Liver (tissue), 9 donors: ENCODE data around the gene SETD5. TPM values are rescaled to one million over a fixed set of nuclear protein-coding genes. Genes with fewer than 3 reads are reported as not detected.

ENCODE experiments used
- DNase-seq: peaks from one replicate; pipeline ENCODE4 v3.0.0-alpha.2; 2017; ENCODE audit warnings: low spot score
- H3K27ac ChIP-seq, 2 donors: one replicate each; pipeline ENCODE4 v1.7.0; 2013; ENCODE audit warnings: inconsistent platforms in 2 of 2, low read length in 2 of 2, control low read depth in 1 of 2, low read depth in 1 of 2, mild to moderate bottlenecking in 1 of 2
- H3K27me3 ChIP-seq, 4 donors: one replicate each; pipeline versions ENCODE4 v1.6.1 to v1.7.0; 2013; ENCODE audit warnings: low read length in 3 of 4, inconsistent platforms in 1 of 4, mild to moderate bottlenecking in 1 of 4, moderate library complexity in 1 of 4; ENCODE audit not compliant: control insufficient read depth in 4 of 4, insufficient read depth in 4 of 4
- H3K36me3 ChIP-seq, 4 donors: one replicate each; pipeline versions ENCODE4 v1.6.1 to v1.7.0; 2013; ENCODE audit warnings: low read length in 3 of 4, mild to moderate bottlenecking in 3 of 4, low read depth in 1 of 4, moderate library complexity in 1 of 4; ENCODE audit not compliant: control insufficient read depth in 4 of 4, insufficient read depth in 3 of 4
- H3K4me1 ChIP-seq, 4 donors: one replicate each; pipeline versions ENCODE4 v1.6.1 to v1.7.0; 2013; ENCODE audit warnings: low read length in 3 of 4, mild to moderate bottlenecking in 3 of 4, moderate library complexity in 1 of 4; ENCODE audit not compliant: control insufficient read depth in 4 of 4, insufficient read depth in 4 of 4
- H3K4me3 ChIP-seq, 3 donors: one replicate each; pipeline versions ENCODE4 v1.6.1 to v1.7.0; 2013; ENCODE audit warnings: low read length in 3 of 3, control low read depth in 1 of 3, low read depth in 1 of 3, mild to moderate bottlenecking in 1 of 3
- H3K9ac ChIP-seq, 2 donors: one replicate each; pipeline ENCODE4 v1.7.0; 2013; ENCODE audit warnings: low read length in 2 of 2, mild to moderate bottlenecking in 2 of 2, moderate library complexity in 2 of 2, control low read depth in 1 of 2, low read depth in 1 of 2
- H3K9me3 ChIP-seq, 4 donors: one replicate each; pipeline versions ENCODE4 v1.6.1 to v1.7.0; 2013; ENCODE audit warnings: low read length in 3 of 4; ENCODE audit not compliant: control insufficient read depth in 4 of 4
- ATF3 ChIP-seq: IDR thresholded peaks from 2 replicates; pipeline ENCODE4 v1.6.1; 2016; ENCODE audit warnings: antibody characterized with exemption
- CTCF ChIP-seq: fragments of 150-350 bp; IDR thresholded peaks from 2 replicates; pipeline ENCODE4 v1.5.1; 2017; ENCODE audit warnings: improper control_type of control experiment, low read depth, low read length; ENCODE audit not compliant: missing input control
- EGR1 ChIP-seq, 2 donors: IDR thresholded peaks; 2 replicates each; pipeline ENCODE4 v1.6.1; 2016 to 2018; ENCODE audit warnings: antibody characterized with exemption in 2 of 2, low read depth in 2 of 2
- FOXA2 ChIP-seq: IDR thresholded peaks from 2 replicates; pipeline ENCODE4 v1.6.1; 2016; ENCODE audit warnings: antibody characterized with exemption
- GABPA ChIP-seq, 2 donors: IDR thresholded peaks in 1 of 2; conservative IDR thresholded peaks in 1 of 2; 2 replicates each; pipeline ENCODE4 v1.6.1; 2016; ENCODE audit warnings: antibody characterized with exemption in 2 of 2, mild to moderate bottlenecking in 1 of 2, moderate library complexity in 1 of 2
- HNF4A ChIP-seq, 2 donors: conservative IDR thresholded peaks; 2 replicates each; pipeline ENCODE4 v1.6.1; 2016; ENCODE audit warnings: antibody characterized with exemption in 2 of 2, mild to moderate bottlenecking in 2 of 2
- HNF4G ChIP-seq: IDR thresholded peaks from 2 replicates; pipeline ENCODE4 v1.6.1; 2016; ENCODE audit warnings: antibody characterized with exemption
- JUND ChIP-seq, 2 donors: IDR thresholded peaks; 2 replicates each; pipeline ENCODE4 v1.6.1; 2016; ENCODE audit warnings: antibody characterized with exemption in 2 of 2
- NR2F2 ChIP-seq: IDR thresholded peaks from 2 replicates; pipeline ENCODE4 v1.6.1; 2016; ENCODE audit warnings: antibody characterized with exemption
- REST ChIP-seq: IDR thresholded peaks from 2 replicates; pipeline ENCODE4 v1.6.1; 2016; ENCODE audit warnings: antibody characterized with exemption, mild to moderate bottlenecking
- RXRA ChIP-seq, 2 donors: IDR thresholded peaks; 2 replicates each; pipeline ENCODE4 v1.6.1; 2017 to 2018; ENCODE audit warnings: antibody characterized with exemption in 2 of 2, mild to moderate bottlenecking in 1 of 2
- SP1 ChIP-seq: IDR thresholded peaks from 2 replicates; pipeline ENCODE4 v1.6.1; 2018; ENCODE audit warnings: antibody characterized with exemption, mild to moderate bottlenecking
- ZBTB33 ChIP-seq: IDR thresholded peaks from 2 replicates; pipeline ENCODE4 v1.6.1; 2016; ENCODE audit warnings: antibody characterized with exemption
- WGBS: extraction: QIAGEN DNeasy Blood & Tissue Kit; methylation state at CpG from one replicate; pipeline ENCODE4 v1.1.7; 2013; 5-methylcytosine and 5-hydroxymethylcytosine counted together
- polyA plus RNA-seq, 2 donors: library from polyadenylated mRNA; stranded (reverse) in 1 of 2; unstranded in 1 of 2; fragments of 200-250 nt in 1 of 2; fragments of >200 nt in 1 of 2; fragmentation: Nextera tagmentation in 1 of 2; extraction: Ambion mirVana in 1 of 2; gene quantifications; one replicate each; pipeline versions ENCODE4 v1.2.1 to v1.2.3, GENCODE V29; 2013 to 2015
- total RNA-seq, 2 donors: library from RNA; depleted of rRNA; stranded (reverse); fragments of >200 nt; gene quantifications; one replicate each; pipeline ENCODE4 v1.2.3, GENCODE V29; 2014
- donor health status: healthy.
- donor health status: healthy.
- donor health status: healthy.
- donor health status: healthy.
- donor health status: healthy.

Gene SETD5
- total and polyA plus RNA-seq, 4 donors = 17.9 to 76.6 (median 24.3) TPM

GRCh38 chr3:9387322-9387655 is 10.1 kb upstream of the SETD5 start:
- Histone ChIP-seq H3K9ac (no peak overlapping the region), H3K27me3 (no peaks in the 10 kb centered on the region), H3K4me1 (no peaks in the 10 kb centered on the region), H3K9me3 (no peaks in the 10 kb centered on the region), H3K4me3 (no peak overlapping the region), H3K36me3 (peaks cover 11 to 74% (median 63%) of the 10 kb centered on the region in 4 donors), H3K27ac (no peak overlapping the region)
- no peak for DNase-seq
- TF ChIP-seq FOXA2 = no peak
- WGBS = 86% methylated on average over 2 of the region's 2 CpGs

- Histone ChIP-seq H3K27ac (no peak overlapping the region), H3K4me1 (no peaks in the 10 kb centered on the region), H3K36me3 (peaks cover 11 to 71% (median 64%) of the 10 kb centered on the region in 4 donors), H3K4me3 (no peak overlapping the region), H3K9ac (no peak overlapping the region), H3K9me3 (no peaks in the 10 kb centered on the region), H3K27me3 (no peaks in the 10 kb centered on the region)
- WGBS = 85% methylated on average over 2 of the region's 2 CpGs
- no peak for TF ChIP-seq RXRA (IDR thresholded peaks at IDR 0.05)
- no peak for TF ChIP-seq CTCF
- TF ChIP-seq ATF3 = no peak
- TF ChIP-seq EGR1 (IDR thresholded peaks at IDR 0.05; ENCODE audit: low read depth in 2 of 2) = no peak
- no peak for TF ChIP-seq GABPA (IDR thresholded peaks at IDR 0.05 in 1 of 2, conservative IDR thresholded peaks at IDR 0.05 in 1 of 2)
- no peak for TF ChIP-seq SP1
- no peak for TF ChIP-seq REST
- TF ChIP-seq ZBTB33 = no peak
- TF ChIP-seq NR2F2 = no peak
- TF ChIP-seq HNF4G = no peak
- TF ChIP-seq FOXA2 = no peak
- no peak for TF ChIP-seq JUND (IDR thresholded peaks at IDR 0.05)
- no peak for TF ChIP-seq HNF4A (conservative IDR thresholded peaks at IDR 0.05)
- DNase-seq = no peak
Measured at GRCh38 chr3:9388142-9388541, 9.3 kb upstream of the SETD5 start.
